ENCODE results near the gene AHSG. TPM values are rescaled to one million over a fixed set of nuclear protein-coding genes. Genes with fewer than 3 reads are reported as not detected.

AHSG gene
- total and polyA plus RNA-seq, 10 donors: 0.30 TPM; not detected in 9

DNA sequence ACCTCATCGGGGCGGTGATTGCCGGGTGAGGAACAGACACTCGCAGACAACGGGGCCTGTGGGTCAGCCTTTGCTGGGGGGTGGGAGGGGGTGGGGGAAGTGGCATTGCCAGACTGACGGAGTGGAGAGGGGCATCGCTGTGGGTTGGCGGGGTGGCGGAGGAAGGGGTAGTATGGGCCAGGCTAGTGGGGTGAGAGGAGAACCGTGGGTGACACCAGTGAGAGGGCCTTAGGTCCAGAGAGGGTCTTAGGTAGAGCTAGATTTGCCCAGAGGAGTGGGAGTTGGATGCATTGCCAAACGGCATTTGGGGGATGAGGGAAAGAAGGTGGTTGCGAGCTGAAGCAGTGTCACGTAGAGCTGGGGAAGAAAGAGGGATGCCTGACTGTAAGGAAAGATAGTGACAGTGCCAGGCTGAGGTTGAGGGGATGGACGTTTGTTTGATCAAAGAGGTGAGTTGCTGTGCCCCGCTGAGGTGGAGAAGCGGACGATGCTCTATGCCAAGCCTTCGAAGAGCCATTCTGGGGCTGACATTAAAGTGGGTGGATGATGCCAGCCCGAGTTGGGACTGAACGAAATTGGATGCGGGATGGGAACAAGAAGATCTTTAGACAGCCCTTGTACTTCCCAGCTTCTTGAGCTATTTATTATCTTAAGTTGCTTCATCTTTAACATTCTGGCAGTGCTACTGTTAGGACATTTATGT lies 41.8 kb upstream of the AHSG start:
- H3K27me3 ChIP-seq (replicated peaks in 1 of 7): no peaks in the 10 kb centered on the region
- intact Hi-C loops (cut with DNase I; ENCODE audit: low total_unique reads): loop anchor here (10.0 kb wide), 1 partner anchor 214 kb away; the partner anchor contains the start of gene EIF4A2
- WGBS, 5 donors: 6 to 9% (median 8%) methylated on average over 20 to 21 of the region's 21 CpGs

GRCh38 chr3:186571644-186572013 lies 41.2 kb upstream of the AHSG start:
- peak overlapping the region; percentile 68 to 92 (median 80) for H3K4me3 ChIP-seq
- WGBS, 5 donors: 22 to 35% (median 24%) methylated on average over 2 of the region's 2 CpGs
- DNase-seq: no peak
- H3K36me3 ChIP-seq: peaks cover 0 to 47% (median 32%) of the 10 kb centered on the region in 6 donors
- H3K27ac ChIP-seq: peak overlapping the region in 7 of 8 donors; percentile 90 to 97 (median 94)
- H3K4me1 ChIP-seq: peaks cover 23 to 84% (median 45%) of the 10 kb centered on the region in 6 donors
- H3K9me3 ChIP-seq: no peaks in the 10 kb centered on the region
- intact Hi-C loops (cut with DNase I; ENCODE audit: low total_unique reads): loop anchor here (10.0 kb wide), 1 partner anchor 213 kb away; the partner anchor contains the start of gene EIF4A2
- TF ChIP-seq, protein P1, sequence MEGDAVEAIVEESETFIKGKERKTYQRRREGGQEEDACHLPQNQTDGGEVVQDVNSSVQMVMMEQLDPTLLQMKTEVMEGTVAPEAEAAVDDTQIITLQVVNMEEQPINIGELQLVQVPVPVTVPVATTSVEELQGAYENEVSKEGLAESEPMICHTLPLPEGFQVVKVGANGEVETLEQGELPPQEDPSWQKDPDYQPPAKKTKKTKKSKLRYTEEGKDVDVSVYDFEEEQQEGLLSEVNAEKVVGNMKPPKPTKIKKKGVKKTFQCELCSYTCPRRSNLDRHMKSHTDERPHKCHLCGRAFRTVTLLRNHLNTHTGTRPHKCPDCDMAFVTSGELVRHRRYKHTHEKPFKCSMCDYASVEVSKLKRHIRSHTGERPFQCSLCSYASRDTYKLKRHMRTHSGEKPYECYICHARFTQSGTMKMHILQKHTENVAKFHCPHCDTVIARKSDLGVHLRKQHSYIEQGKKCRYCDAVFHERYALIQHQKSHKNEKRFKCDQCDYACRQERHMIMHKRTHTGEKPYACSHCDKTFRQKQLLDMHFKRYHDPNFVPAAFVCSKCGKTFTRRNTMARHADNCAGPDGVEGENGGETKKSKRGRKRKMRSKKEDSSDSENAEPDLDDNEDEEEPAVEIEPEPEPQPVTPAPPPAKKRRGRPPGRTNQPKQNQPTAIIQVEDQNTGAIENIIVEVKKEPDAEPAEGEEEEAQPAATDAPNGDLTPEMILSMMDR (IDR thresholded peaks at IDR 0.05 in 8 of 11, conservative IDR thresholded peaks at IDR 0.05 in 3 of 11): no peak
- TF ChIP-seq POLR2AphosphoS5 (IDR thresholded peaks at IDR 0.05) (no peak), POLR2A (IDR thresholded peaks at IDR 0.05) (no peak)
- H3K27me3 ChIP-seq (replicated peaks in 1 of 7): no peaks in the 10 kb centered on the region

More for the DNA sequence above, 41.8 kb upstream of the AHSG start:
- no peaks in the 10 kb centered on the region for H3K9me3 ChIP-seq
- H3K27ac ChIP-seq: peak overlapping the region; percentile 87 to 97 (median 93)
- peaks cover 0 to 42% (median 28%) of the 10 kb centered on the region in 6 donors for H3K36me3 ChIP-seq
- H3K4me3 ChIP-seq: peak overlapping the region; percentile 68 to 92 (median 80)
- peak; percentile 74 for DNase-seq
- H3K4me1 ChIP-seq: peaks cover 27 to 84% (median 50%) of the 10 kb centered on the region in 6 donors
- TF ChIP-seq, protein P1 (IDR thresholded peaks at IDR 0.05 in 8 of 11, conservative IDR thresholded peaks at IDR 0.05 in 3 of 11): no peak
- TF ChIP-seq POLR2AphosphoS5 (IDR thresholded peaks at IDR 0.05) (no peak), POLR2A (IDR thresholded peaks at IDR 0.05) (no peak)

DNA sequence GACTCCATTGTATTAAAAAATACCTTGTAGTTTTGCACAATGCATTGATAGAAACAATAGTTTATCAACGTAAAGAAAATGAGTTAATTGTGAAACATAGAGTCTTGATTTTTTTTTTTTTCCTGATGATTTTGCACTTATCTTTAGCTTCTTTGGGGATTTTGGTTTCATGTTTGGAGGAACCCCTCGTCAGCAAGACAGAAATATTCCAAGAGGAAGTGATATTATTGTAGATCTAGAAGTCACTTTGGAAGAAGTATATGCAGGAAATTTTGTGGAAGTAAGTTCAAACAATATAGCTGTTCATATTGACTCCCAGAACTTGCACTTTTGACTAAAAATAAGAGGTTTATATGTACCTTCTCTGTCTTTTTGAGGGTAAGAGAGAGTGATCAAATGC lies 35.3 kb upstream of the AHSG start:
- no peak for DNase-seq
- TF ChIP-seq POLR2AphosphoS5 (IDR thresholded peaks at IDR 0.05) (no peak), POLR2A (IDR thresholded peaks at IDR 0.05) (no peak)
- TF ChIP-seq, protein P1 (IDR thresholded peaks at IDR 0.05 in 8 of 11, conservative IDR thresholded peaks at IDR 0.05 in 3 of 11): no peak
- intact Hi-C loops (cut with DNase I; ENCODE audit: low total_unique reads): loop anchor here (10.0 kb wide), 1 partner anchor 207 kb away; the partner anchor contains the start of gene EIF4A2
- Histone ChIP-seq H3K27ac (no peak overlapping the region), H3K36me3 (peaks cover 0 to 100% (median 87%) of the 10 kb centered on the region in 6 donors), H3K27me3 (replicated peaks in 1 of 7) (no peaks in the 10 kb centered on the region), H3K4me1 (peaks cover 4 to 54% (median 16%) of the 10 kb centered on the region in 6 donors), H3K9me3 (no peaks in the 10 kb centered on the region), H3K4me3 (no peak overlapping the region)
- 57 to 78% (median 70%) methylated on average over 2 of the region's 2 CpGs for WGBS, 5 donors

DNA sequence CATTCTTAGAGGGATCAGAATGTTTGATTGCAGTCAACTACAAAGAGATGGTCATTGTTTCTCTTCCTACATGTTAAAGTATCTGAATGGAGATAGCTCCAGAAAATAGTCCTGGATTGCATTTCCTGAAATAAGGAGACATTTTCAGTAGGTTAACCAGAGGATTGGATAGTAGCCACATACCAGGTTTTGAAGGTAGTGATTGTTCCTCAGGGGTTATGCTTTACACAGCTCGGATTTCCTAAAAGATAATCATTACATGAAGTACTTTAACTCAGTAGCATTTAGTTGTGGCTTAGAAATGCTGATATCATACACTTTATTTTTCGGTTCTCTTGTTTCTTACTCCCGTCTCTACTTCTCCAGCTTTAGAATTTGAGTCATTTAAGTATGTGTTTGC lies 32.1 kb upstream of the AHSG start:
- TF ChIP-seq, protein P1 (IDR thresholded peaks at IDR 0.05 in 8 of 11, conservative IDR thresholded peaks at IDR 0.05 in 3 of 11): no peak
- no peak for TF ChIP-seq POLR2A (IDR thresholded peaks at IDR 0.05)
- intact Hi-C loops (cut with DNase I; ENCODE audit: low total_unique reads): no loop called here
- H3K4me3 ChIP-seq: no peak overlapping the region
- no peak for DNase-seq
- H3K9me3 ChIP-seq: no peaks in the 10 kb centered on the region
- no peak overlapping the region for H3K27ac ChIP-seq
- no peaks in the 10 kb centered on the region for H3K27me3 ChIP-seq (replicated peaks in 1 of 7)
- peaks cover 0 to 25% (median 3%) of the 10 kb centered on the region in 6 donors for H3K4me1 ChIP-seq
- WGBS, 5 donors: 91 to 98% (median 95%) methylated on average over 3 of the region's 3 CpGs
- peaks cover 4 to 100% (median 95%) of the 10 kb centered on the region in 6 donors for H3K36me3 ChIP-seq
